ENCODE measurements around the gene FTO. TPM values are rescaled to one million over a fixed set of nuclear protein-coding genes. Genes with fewer than 3 reads are reported as not detected.

Gene FTO
- total RNA-seq, 4 donors from 2014 or later, result 62.0 to 90.1 (median 75.1) TPM

GRCh38 chr16:53971616-53972015, 267.7 kb downstream of the FTO start:
- no peaks in the 10 kb centered on the region for H3K36me3 ChIP-seq
- no peaks in the 10 kb centered on the region for H3K9me3 ChIP-seq
- intact Hi-C loops (cut with DNase I; ENCODE audit: low total_unique reads), result no loop called here
- no peak overlapping the region for H3K27ac ChIP-seq
- no peak for DNase-seq
- no peaks in the 10 kb centered on the region for H3K27me3 ChIP-seq
- in situ Hi-C loops (cut with MboI; ENCODE audit: low sequenced_read_pairs in 4 of 4), result no loop called here
- no peak overlapping the region for H3K4me3 ChIP-seq
- peaks cover 63 to 68% of the 10 kb centered on the region in 2 donors for H3K4me1 ChIP-seq
- TF ChIP-seq CTCF (IDR thresholded peaks at IDR 0.05 in 4 of 5, conservative IDR thresholded peaks at IDR 0.05 in 1 of 5) (no peak), POLR2A (IDR thresholded peaks at IDR 0.05) (no peak)
- ATAC-seq, result no peak

DNA sequence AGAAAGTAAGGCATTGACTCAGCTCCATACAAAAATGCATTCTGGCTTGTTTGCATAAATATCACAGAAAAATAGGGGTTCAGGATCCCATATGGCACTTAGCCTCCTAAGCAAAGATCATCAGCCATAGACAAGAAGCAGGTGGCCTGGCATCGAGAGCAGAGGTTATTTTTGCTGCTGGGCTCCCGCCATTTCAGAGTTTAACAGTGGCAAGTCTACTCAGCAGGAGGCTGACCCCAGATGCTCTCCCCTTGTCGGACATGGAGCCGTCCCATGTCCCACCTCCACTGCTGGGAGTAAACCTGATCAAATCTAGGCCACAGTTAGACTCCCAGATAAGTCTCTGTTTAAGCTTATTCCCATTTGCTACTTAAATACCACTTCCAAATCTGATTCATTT, 269.1 kb downstream of the FTO start:
- TF ChIP-seq POLR2A (IDR thresholded peaks at IDR 0.05) (no peak), CTCF (IDR thresholded peaks at IDR 0.05 in 4 of 5, conservative IDR thresholded peaks at IDR 0.05 in 1 of 5) (no peak)

GRCh38 chr16:53974484-53975080, 270.6 kb downstream of the FTO start:
- Histone ChIP-seq H3K36me3 (no peaks in the 10 kb centered on the region), H3K9me3 (no peaks in the 10 kb centered on the region), H3K27ac (peak overlapping the region in 1 of 4 donors; percentile 66), H3K4me3 (no peak overlapping the region), H3K4me1 (peaks cover 36 to 45% of the 10 kb centered on the region in 2 donors), H3K27me3 (no peaks in the 10 kb centered on the region)
- DNase-seq (no peak), ATAC-seq (no peak)
- no peak for TF ChIP-seq POLR2A (IDR thresholded peaks at IDR 0.05)
- no peak for TF ChIP-seq CTCF (IDR thresholded peaks at IDR 0.05 in 4 of 5, conservative IDR thresholded peaks at IDR 0.05 in 1 of 5)
- in situ Hi-C loops (cut with MboI; ENCODE audit: low sequenced_read_pairs in 4 of 4), result no loop called here
- intact Hi-C loops (cut with DNase I; ENCODE audit: low total_unique reads), result no loop called here

More for the DNA sequence above, 269.1 kb downstream of the FTO start:
- peaks cover 49 to 54% of the 10 kb centered on the region in 2 donors for H3K4me1 ChIP-seq
- no peak overlapping the region for H3K4me3 ChIP-seq
- intact Hi-C loops (cut with DNase I; ENCODE audit: low total_unique reads) (no loop called here), in situ Hi-C loops (cut with MboI; ENCODE audit: low sequenced_read_pairs in 4 of 4) (no loop called here)
- peak overlapping the region; percentile 37 to 67 (median 65) for H3K27ac ChIP-seq
- no peaks in the 10 kb centered on the region for H3K9me3 ChIP-seq
- ATAC-seq (peak; percentile 49 to 81), DNase-seq (peak; percentile 38 to 68)
- H3K36me3 ChIP-seq, result no peaks in the 10 kb centered on the region
- H3K27me3 ChIP-seq, result no peaks in the 10 kb centered on the region

DNA sequence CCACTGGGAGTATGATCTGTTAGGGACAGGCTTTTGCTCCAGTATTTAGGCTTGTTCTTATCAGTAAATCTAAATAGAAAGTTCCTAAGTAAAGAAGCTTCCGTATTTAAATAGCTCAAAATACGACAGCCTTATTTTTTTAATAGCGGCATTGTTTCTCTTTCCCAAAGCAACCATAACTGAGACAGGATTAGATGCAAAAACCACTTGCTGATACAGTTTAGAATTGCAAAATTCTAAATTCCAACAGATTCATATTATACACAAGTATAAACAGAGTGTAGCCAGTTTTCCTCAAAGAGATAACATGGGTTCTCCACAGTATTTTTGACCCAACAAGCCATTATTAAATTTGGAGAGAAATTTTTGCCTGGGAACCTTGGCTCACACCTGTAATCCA, 276.7 kb downstream of the FTO start:
- Histone ChIP-seq H3K4me3 (no peak overlapping the region), H3K9me3 (no peaks in the 10 kb centered on the region), H3K27ac (no peak overlapping the region), H3K36me3 (no peaks in the 10 kb centered on the region), H3K27me3 (no peaks in the 10 kb centered on the region), H3K4me1 (peaks cover 15 to 19% of the 10 kb centered on the region in 2 donors)
- intact Hi-C loops (cut with DNase I; ENCODE audit: low total_unique reads), result no loop called here
- in situ Hi-C loops (cut with MboI; ENCODE audit: low sequenced_read_pairs in 4 of 4), result no loop called here
- TF ChIP-seq POLR2A (IDR thresholded peaks at IDR 0.05) (no peak), CTCF (IDR thresholded peaks at IDR 0.05 in 4 of 5, conservative IDR thresholded peaks at IDR 0.05 in 1 of 5) (no peak)
- DNase-seq (no peak), ATAC-seq (no peak)

DNA sequence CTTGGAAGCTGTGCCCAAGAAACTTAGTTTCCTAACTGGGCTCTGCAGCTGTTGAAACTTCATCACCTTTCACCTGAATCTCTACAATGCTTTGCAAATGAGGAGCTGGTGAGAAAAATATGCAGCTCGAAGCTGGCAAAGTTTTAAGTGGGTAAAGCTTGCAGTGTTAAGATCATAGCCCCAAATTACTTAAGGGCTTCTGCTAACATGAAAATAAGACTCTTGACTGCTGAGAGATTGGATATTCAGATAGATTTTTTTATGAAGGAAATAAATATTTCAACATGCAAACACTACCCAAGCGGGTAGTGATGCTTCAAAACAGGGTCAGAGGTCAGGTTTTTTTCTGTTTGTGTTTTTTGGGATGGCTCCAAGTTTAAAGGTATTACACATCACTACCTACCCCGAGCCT, 278.7 kb downstream of the FTO start:
- intact Hi-C loops (cut with DNase I; ENCODE audit: low total_unique reads), result no loop called here
- TF ChIP-seq CTCF (IDR thresholded peaks at IDR 0.05 in 4 of 5, conservative IDR thresholded peaks at IDR 0.05 in 1 of 5) (no peak), POLR2A (IDR thresholded peaks at IDR 0.05) (no peak)
- Histone ChIP-seq H3K27me3 (no peaks in the 10 kb centered on the region), H3K27ac (no peak overlapping the region), H3K4me1 (peaks cover 15% of the 10 kb centered on the region in 2 donors), H3K36me3 (no peaks in the 10 kb centered on the region), H3K4me3 (no peak overlapping the region), H3K9me3 (no peaks in the 10 kb centered on the region)
- DNase-seq, result no peak
- no peak for ATAC-seq
- in situ Hi-C loops (cut with MboI; ENCODE audit: low sequenced_read_pairs in 4 of 4), result no loop called here

Measured in gastrocnemius medialis (tissue), 4 donors.